Astrocyte of the spinal cord (primary cell): Measurements from ENCODE around the gene AARSD1.
"Not testable (repeated sequence)": the region's sequence is repeated elsewhere in the genome, so short reads cannot be mapped to it uniquely, and the experiment has no call there.

Experiments
- DNase-seq: peaks from one replicate; pipeline ENCODE4 v3.0.0; 2011; ENCODE audit warnings: low read depth, low spot score
- H3K4me3 ChIP-seq: 2 replicates; pipeline ENCODE4 v1.5.1; 2011; ENCODE audit warnings: low read depth, mild to moderate bottlenecking, low read length, moderate library complexity
- in situ Hi-C: cut with HindIII; loops from 2 replicates; pipeline ENCODE4 v1.10.0; 2017; ENCODE audit warnings: low sequenced_read_pairs
- TF ChIP-seq, protein P1 (sequence below): IDR thresholded peaks from 2 replicates; pipeline ENCODE4 v1.5.1; 2012; ENCODE audit warnings: low read depth, mild to moderate bottlenecking, low read length, inconsistent platforms

The AARSD1 gene

GRCh38 chr17:42918902-42919521 lies 45.2 kb downstream of the AARSD1 start:
- no peak for DNase-seq
- H3K4me3 ChIP-seq, result no peak overlapping the region
- TF ChIP-seq, protein P1, sequence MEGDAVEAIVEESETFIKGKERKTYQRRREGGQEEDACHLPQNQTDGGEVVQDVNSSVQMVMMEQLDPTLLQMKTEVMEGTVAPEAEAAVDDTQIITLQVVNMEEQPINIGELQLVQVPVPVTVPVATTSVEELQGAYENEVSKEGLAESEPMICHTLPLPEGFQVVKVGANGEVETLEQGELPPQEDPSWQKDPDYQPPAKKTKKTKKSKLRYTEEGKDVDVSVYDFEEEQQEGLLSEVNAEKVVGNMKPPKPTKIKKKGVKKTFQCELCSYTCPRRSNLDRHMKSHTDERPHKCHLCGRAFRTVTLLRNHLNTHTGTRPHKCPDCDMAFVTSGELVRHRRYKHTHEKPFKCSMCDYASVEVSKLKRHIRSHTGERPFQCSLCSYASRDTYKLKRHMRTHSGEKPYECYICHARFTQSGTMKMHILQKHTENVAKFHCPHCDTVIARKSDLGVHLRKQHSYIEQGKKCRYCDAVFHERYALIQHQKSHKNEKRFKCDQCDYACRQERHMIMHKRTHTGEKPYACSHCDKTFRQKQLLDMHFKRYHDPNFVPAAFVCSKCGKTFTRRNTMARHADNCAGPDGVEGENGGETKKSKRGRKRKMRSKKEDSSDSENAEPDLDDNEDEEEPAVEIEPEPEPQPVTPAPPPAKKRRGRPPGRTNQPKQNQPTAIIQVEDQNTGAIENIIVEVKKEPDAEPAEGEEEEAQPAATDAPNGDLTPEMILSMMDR, result no peak
- in situ Hi-C loops, result no loop called here

GRCh38 chr17:42917236-42917603 lies 47.0 kb downstream of the AARSD1 start:
- DNase-seq, result no peak
- no peak overlapping the region for H3K4me3 ChIP-seq
- in situ Hi-C loops, result no loop called here
- TF ChIP-seq, protein P1, result no peak

DNA sequence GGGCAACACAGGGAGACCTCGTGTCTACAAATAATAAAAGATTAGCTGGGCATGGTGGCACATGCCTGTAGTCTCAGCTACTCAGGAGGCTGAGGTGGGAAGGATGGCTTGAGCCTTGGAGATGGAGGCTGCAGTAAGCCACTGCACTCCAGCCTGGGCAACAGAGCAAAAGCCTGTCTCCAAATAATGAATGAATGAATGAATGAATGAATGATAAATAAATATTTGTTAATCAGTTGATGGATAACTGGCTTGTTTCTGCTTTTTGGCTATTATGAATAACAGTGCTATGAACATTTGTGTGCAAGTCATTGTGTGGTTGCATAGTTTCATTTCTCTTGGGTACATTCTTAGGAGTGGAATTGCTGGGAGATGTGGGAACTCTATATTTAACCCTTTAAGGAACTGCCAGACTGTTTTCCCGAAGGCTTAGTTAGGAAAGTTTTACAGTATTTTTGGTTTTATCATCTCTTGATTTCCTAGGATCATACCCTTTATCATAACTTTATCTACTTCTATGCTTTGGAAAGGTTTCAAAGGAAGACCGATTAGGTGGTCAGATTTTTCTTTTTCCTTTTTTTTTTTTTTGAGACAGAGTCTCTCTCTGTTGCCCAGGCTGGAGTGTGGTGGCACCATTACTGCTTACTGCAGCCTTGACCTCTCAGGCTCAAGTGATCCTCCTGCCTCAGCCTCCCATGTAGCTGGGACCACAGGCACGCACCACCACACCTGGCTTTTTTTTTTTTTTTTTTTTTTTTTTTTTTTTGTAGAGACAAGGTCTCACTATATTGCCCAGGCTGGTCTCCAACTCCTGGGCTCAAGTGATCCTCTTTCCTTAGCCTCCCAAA lies 47.6 kb downstream of the AARSD1 start:
- DNase-seq, H3K4me3 ChIP-seq, in situ Hi-C loops: not testable (repeated sequence)

- DNase-seq, H3K4me3 ChIP-seq, in situ Hi-C loops: not testable (repeated sequence)
Measured at GRCh38 chr17:42915288-42915687, 49.0 kb downstream of the AARSD1 start.

DNA sequence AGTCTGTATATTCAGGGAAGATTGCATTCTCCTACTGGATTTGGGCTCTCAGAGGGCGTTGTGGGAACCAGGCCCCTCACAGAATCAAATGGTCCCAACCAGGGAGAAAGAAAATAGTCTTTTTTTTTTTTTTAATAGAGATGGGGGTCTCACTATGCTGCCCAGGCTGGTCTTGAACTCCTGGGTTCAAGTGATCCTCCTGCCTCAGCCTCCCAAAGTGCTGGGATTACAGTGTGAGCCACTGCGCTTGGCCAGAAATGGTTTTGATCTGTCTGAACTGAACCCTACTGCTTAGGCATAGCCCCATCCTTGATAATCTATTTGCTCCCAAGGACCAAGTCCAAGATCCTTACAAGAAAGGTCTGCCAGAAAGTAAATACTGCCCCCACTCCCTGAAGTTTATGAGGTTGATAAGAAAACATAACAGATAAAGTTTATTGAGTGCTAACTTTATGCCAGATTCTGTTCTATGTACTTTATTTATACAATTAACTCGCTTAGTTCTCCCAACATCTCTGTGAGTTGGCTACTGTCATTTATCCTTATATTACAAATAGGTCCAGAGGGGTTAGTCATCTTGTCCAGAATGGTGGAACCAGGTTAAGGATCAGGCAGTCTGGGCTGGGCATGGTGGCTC lies 50.2 kb downstream of the AARSD1 start:
- no peak for DNase-seq
- in situ Hi-C loops, result no loop called here
- no peak overlapping the region for H3K4me3 ChIP-seq
- TF ChIP-seq, protein P1, result no peak

DNA sequence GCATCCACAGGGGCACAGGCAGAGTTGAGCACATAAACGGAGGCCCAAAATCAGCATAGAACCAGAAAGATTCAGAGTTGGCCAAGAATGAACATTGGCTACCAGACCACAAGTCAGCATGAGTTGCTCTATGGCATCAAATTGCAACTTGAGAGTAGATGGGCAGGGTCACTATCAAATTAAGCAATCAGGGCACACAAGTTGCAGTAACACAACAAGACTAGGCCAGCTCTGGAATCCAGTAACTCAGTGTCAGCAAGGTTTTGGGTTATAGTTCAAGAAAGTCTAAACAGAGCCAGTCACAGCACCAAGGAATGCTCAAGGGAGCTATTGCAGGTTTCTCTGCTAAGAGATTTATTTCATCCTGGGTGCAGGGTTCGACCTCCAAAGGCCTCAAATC lies 50.7 kb downstream of the AARSD1 start:
- H3K4me3 ChIP-seq, result no peak overlapping the region
- in situ Hi-C loops, result no loop called here
- TF ChIP-seq, protein P1, result no peak
- no peak for DNase-seq

DNA sequence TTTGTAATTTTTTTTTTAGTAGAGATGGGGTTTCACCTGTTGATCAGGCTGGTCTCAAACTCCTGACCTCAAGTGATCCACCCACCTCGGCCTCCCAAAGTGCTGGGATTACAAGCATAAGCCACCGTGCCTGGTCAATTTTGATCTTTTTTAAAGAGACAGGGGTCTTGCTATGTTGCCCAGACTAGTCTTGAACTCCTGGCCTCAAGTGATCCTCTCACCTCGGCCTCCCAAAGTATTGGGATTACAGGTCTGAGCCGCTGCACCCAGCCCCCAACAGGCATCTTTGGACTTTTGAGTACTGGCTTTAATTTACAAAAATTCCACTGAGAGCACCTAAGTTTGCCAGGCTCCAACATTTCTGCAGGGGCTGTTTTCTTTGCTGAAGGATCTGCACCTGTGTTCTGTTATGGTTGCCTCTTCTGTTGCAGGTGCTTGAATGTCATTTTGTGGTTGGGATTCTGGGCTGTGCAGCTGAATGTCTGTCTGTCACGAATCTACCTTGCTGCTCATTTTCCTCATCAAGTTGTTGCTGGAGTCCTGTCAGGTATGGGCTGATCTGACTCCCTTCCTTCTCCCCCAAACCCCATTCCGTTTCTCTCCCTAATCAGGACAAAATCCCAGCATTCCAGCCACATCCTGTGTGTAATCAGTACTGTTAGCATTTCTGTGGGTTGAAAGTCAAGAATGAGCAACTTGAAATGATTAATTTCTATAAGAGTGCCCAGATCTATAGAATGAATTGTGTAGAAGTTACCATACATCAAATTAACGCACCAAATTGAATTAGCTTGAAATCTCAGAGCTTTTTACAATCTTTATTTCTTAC lies 55.2 kb downstream of the AARSD1 start:
- in situ Hi-C loops, result no loop called here
- TF ChIP-seq, protein P1, result no peak
- no peak for DNase-seq
- no peak overlapping the region for H3K4me3 ChIP-seq
